AG08395 (cell line): ENCODE measurements around the gene RNF167.

Experiments
- DNase-seq: peaks from one replicate; pipeline ENCODE4 v3.0.0; 2012; ENCODE audit warnings: mixed read lengths, low spot score

RNF167 gene

GRCh38 chr17:4938688-4939545, 1.2 kb upstream of the RNF167 start:
- no peak for DNase-seq

- DNase-seq: no peak
Observed at GRCh38 chr17:4939546-4939795, 597 bp upstream of the RNF167 start.

GRCh38 chr17:4940555-4941318, 669 bp downstream of the RNF167 start:
- peak; percentile 77 for DNase-seq

GRCh38 chr17:4941319-4941610, 1.2 kb downstream of the RNF167 start:
- DNase-seq: no peak

GRCh38 chr17:4942760-4943508, 2.9 kb downstream of the RNF167 start:
- no peak for DNase-seq

GRCh38 chr17:4944163-4944553, 4.1 kb downstream of the RNF167 start:
- DNase-seq: no peak

- DNase-seq: no peak
Observed at GRCh38 chr17:4944554-4945175, 4.6 kb downstream of the RNF167 start.

- peak; percentile 94 for DNase-seq
Observed at GRCh38 chr17:4945176-4945943, 5.3 kb downstream of the RNF167 start.

- no peak for DNase-seq
Observed at GRCh38 chr17:4945944-4946280, 5.8 kb downstream of the RNF167 start.

GRCh38 chr17:4946312-4946976, 6.4 kb downstream of the RNF167 start:
- DNase-seq: no peak

GRCh38 chr17:4947010-4947410, 6.9 kb downstream of the RNF167 start:
- DNase-seq: no peak

GRCh38 chr17:4947411-4948165, 7.5 kb downstream of the RNF167 start:
- peak; percentile 40 for DNase-seq

GRCh38 chr17:4948166-4948930, 8.3 kb downstream of the RNF167 start, which contains the start of gene PFN1:
Gene PFN1, minus strand, starts transcription at chr17:4948530. Its CDS starts 136 bp downstream, at chr17:4948394.
- peak; percentile 91 for DNase-seq

- peak; percentile 95 for DNase-seq
Observed at GRCh38 chr17:4948931-4949320, 8.9 kb downstream of the RNF167 start.

- DNase-seq: peak; percentile 20
Observed at GRCh38 chr17:4949321-4950074, 9.4 kb downstream of the RNF167 start.

- peak; percentile 60 for DNase-seq
Observed at GRCh38 chr17:4950075-4950745, 10.1 kb downstream of the RNF167 start.

- no peak for DNase-seq
Observed at GRCh38 chr17:4950746-4951204, 10.7 kb downstream of the RNF167 start, which contains the start of gene ENO3. Gene ENO3, plus strand, starts transcription at chr17:4951119. Its CDS starts 711 bp downstream, at chr17:4951830.

- DNase-seq: no peak
Observed at GRCh38 chr17:4951486-4951885, 11.4 kb downstream of the RNF167 start.
